Measurements from ENCODE around the gene KLHDC10.
"Not testable (repeated sequence)": the region's sequence is repeated elsewhere in the genome, so short reads cannot be mapped to it uniquely, and the experiment has no call there.

Gene KLHDC10

GRCh38 chr7:130112662-130113425 is 42.5 kb downstream of the KLHDC10 start:
- DNase-seq (ENCODE audit: low read depth): no peak
- no peak overlapping the region for H3K4me3 ChIP-seq (replicated peaks; ENCODE audit: low read depth, low read length)
- no peak for TF ChIP-seq CTCF (IDR thresholded peaks at IDR 0.05; ENCODE audit: low read length, missing control alignments)

- H3K4me3 ChIP-seq (replicated peaks; ENCODE audit: low read depth, low read length); DNase-seq (ENCODE audit: low read depth): not testable (repeated sequence)
These were observed 43.1 kb downstream of the KLHDC10 start for GRCh38 chr7:130113426-130113805.

- no peak for TF ChIP-seq CTCF (IDR thresholded peaks at IDR 0.05; ENCODE audit: low read length, missing control alignments)
- no peak overlapping the region for H3K4me3 ChIP-seq (replicated peaks; ENCODE audit: low read depth, low read length)
- DNase-seq (ENCODE audit: low read depth): no peak
These were observed 43.6 kb downstream of the KLHDC10 start for GRCh38 chr7:130113887-130114286.

- no peak overlapping the region for H3K4me3 ChIP-seq (replicated peaks; ENCODE audit: low read depth, low read length)
- no peak for DNase-seq (ENCODE audit: low read depth)
- TF ChIP-seq CTCF (IDR thresholded peaks at IDR 0.05; ENCODE audit: low read length, missing control alignments): no peak
These were observed 44.0 kb downstream of the KLHDC10 start for GRCh38 chr7:130114374-130114773.

- TF ChIP-seq CTCF (IDR thresholded peaks at IDR 0.05; ENCODE audit: low read length, missing control alignments): no peak
- no peak overlapping the region for H3K4me3 ChIP-seq (replicated peaks; ENCODE audit: low read depth, low read length)
- DNase-seq (ENCODE audit: low read depth): no peak
These were observed 44.4 kb downstream of the KLHDC10 start for GRCh38 chr7:130114776-130115175.

GRCh38 chr7:130118294-130118693 is 48.0 kb downstream of the KLHDC10 start:
- TF ChIP-seq CTCF (IDR thresholded peaks at IDR 0.05; ENCODE audit: low read length, missing control alignments): no peak
- no peak overlapping the region for H3K4me3 ChIP-seq (replicated peaks; ENCODE audit: low read depth, low read length)
- no peak for DNase-seq (ENCODE audit: low read depth)

- no peak for TF ChIP-seq CTCF (IDR thresholded peaks at IDR 0.05; ENCODE audit: low read length, missing control alignments)
- no peak overlapping the region for H3K4me3 ChIP-seq (replicated peaks; ENCODE audit: low read depth, low read length)
- no peak for DNase-seq (ENCODE audit: low read depth)
These were observed 48.5 kb downstream of the KLHDC10 start for GRCh38 chr7:130118801-130119200.

Measured in fibroblast of pulmonary artery (primary cell).